Right lobe of liver (tissue), 4 donors: ENCODE measurements around the gene ZNF784.

Experiments used
- POLR2A ChIP-seq: fragments of 450-650 bp; IDR thresholded peaks from one replicate; pipeline ENCODE4 v1.6.1; 2017; ENCODE audit warnings: antibody characterized with exemption, mild to moderate bottlenecking
- TF ChIP-seq, protein P1 (sequence below), 4 donors: fragments of 200-600 bp in 3 of 4; fragments of 450-650 bp in 1 of 4; IDR thresholded peaks; one replicate each; pipeline versions ENCODE4 v1.5.1 to v1.8.0; 2016 to 2022; ENCODE audit warnings: antibody characterized with exemption in 4 of 4, mild to moderate bottlenecking in 2 of 4
- donor health status: DM: no; HTN: no; CAD: no.
- donor health status: DM: no; HTN: no; CAD: no.
- donor health status: DM: no; HTN: yes; CAD: no.

DNA sequence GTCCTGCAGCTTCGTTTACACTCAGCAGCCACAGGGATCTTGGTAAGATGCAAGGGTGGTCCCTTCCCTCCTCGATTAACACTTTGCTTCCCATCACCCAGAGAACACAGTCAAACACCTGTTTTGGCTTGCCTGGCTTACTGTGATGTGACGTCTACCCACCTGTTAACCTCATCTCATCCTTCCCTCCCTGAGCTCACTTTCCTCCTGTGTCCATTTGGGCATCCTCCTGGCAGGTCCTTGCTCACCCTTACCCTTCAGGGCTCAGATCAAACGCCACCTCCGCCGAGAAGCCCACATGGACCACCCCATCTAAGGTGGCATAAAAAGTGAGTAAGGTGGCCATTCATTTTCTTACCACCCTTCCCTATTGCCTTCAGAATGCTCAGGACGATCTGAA is 34.3 kb downstream of the ZNF784 start:
- TF ChIP-seq, protein P1, sequence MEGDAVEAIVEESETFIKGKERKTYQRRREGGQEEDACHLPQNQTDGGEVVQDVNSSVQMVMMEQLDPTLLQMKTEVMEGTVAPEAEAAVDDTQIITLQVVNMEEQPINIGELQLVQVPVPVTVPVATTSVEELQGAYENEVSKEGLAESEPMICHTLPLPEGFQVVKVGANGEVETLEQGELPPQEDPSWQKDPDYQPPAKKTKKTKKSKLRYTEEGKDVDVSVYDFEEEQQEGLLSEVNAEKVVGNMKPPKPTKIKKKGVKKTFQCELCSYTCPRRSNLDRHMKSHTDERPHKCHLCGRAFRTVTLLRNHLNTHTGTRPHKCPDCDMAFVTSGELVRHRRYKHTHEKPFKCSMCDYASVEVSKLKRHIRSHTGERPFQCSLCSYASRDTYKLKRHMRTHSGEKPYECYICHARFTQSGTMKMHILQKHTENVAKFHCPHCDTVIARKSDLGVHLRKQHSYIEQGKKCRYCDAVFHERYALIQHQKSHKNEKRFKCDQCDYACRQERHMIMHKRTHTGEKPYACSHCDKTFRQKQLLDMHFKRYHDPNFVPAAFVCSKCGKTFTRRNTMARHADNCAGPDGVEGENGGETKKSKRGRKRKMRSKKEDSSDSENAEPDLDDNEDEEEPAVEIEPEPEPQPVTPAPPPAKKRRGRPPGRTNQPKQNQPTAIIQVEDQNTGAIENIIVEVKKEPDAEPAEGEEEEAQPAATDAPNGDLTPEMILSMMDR (IDR thresholded peaks at IDR 0.05) = no peak
- no peak for TF ChIP-seq POLR2A
